ENCODE data around the gene FREM2. TPM values are rescaled to one million over a fixed set of nuclear protein-coding genes. Genes with fewer than 3 reads are reported as not detected.

Gene FREM2
- total RNA-seq, 3 donors from 2014 or later (not counting 1 experiment from before 2014, with no cell fraction given): not detected

- Mint-ChIP-seq H3K4me3 (no peak overlapping the region), H3K9me3 (peaks cover 10 to 12% of the 10 kb centered on the region in 2 donors), H3K27me3 (ENCODE audit: low read depth in 2 of 2) (no peaks in the 10 kb centered on the region), H3K4me1 (no peaks in the 10 kb centered on the region), H3K27ac (no peak overlapping the region), H3K36me3 (no peaks in the 10 kb centered on the region)
- ATAC-seq (no peak), DNase-seq (no peak)
- Histone ChIP-seq H3K4me3 (ENCODE audit: low read length) (no peak overlapping the region), H3K27ac (ENCODE audit: low read length) (no peak overlapping the region), H3K36me3 (ENCODE audit: control insufficient read depth, insufficient read depth, low read length) (no peaks in the 10 kb centered on the region), H3K9me3 (ENCODE audit: control insufficient read depth, insufficient read depth, low read length) (no peaks in the 10 kb centered on the region), H3K4me1 (ENCODE audit: control insufficient read depth, insufficient read depth, low read length) (no peaks in the 10 kb centered on the region), H3K27me3 (ENCODE audit: control insufficient read depth, insufficient read depth, low read length) (no peaks in the 10 kb centered on the region)
- no peak for TF ChIP-seq CTCF (IDR thresholded peaks at IDR 0.05)
- 83% methylated on average over 3 of the region's 6 CpGs for WGBS (ENCODE audit: insufficient coverage)
- intact Hi-C loops (cut with micrococcal nuclease): no loop called here
Measured at GRCh38 chr13:38777347-38778119, 90.7 kb downstream of the FREM2 start.

- Mint-ChIP-seq H3K36me3 (no peaks in the 10 kb centered on the region), H3K27ac (no peak overlapping the region)
Measured at GRCh38 chr13:38781539-38781938, 94.7 kb downstream of the FREM2 start.

GRCh38 chr13:38784036-38784880 lies 97.4 kb downstream of the FREM2 start:
- 91% methylated on average over 14 of the region's 15 CpGs for WGBS (ENCODE audit: insufficient coverage)
- ATAC-seq: no peak
- H3K9me3 ChIP-seq (ENCODE audit: control insufficient read depth, insufficient read depth, low read length): no peaks in the 10 kb centered on the region
- H3K36me3 ChIP-seq (ENCODE audit: control insufficient read depth, insufficient read depth, low read length): no peaks in the 10 kb centered on the region
- Mint-ChIP-seq H3K27me3 (ENCODE audit: low read depth in 2 of 2) (no peaks in the 10 kb centered on the region), H3K27ac (no peak overlapping the region), H3K36me3 (no peaks in the 10 kb centered on the region), H3K4me3 (no peak overlapping the region), H3K4me1 (no peaks in the 10 kb centered on the region), H3K9me3 (peaks cover 10 to 14% of the 10 kb centered on the region in 2 donors)
- DNase-seq: no peak
- no peak overlapping the region for H3K27ac ChIP-seq (ENCODE audit: low read length)
- no peaks in the 10 kb centered on the region for H3K4me1 ChIP-seq (ENCODE audit: control insufficient read depth, insufficient read depth, low read length)
- intact Hi-C loops (cut with micrococcal nuclease): no loop called here
- H3K27me3 ChIP-seq (ENCODE audit: control insufficient read depth, insufficient read depth, low read length): no peaks in the 10 kb centered on the region
- no peak for TF ChIP-seq CTCF (IDR thresholded peaks at IDR 0.05)
- H3K4me3 ChIP-seq (ENCODE audit: low read length): no peak overlapping the region

More at GRCh38 chr13:38781539-38781938, 94.7 kb downstream of the FREM2 start:
- no peaks in the 10 kb centered on the region for H3K27me3 Mint-ChIP-seq (ENCODE audit: low read depth in 2 of 2)
- H3K27me3 ChIP-seq (ENCODE audit: control insufficient read depth, insufficient read depth, low read length): no peaks in the 10 kb centered on the region
- DNase-seq (no peak), ATAC-seq (no peak)
- no peaks in the 10 kb centered on the region for H3K4me1 Mint-ChIP-seq
- no peaks in the 10 kb centered on the region for H3K4me1 ChIP-seq (ENCODE audit: control insufficient read depth, insufficient read depth, low read length)
- H3K4me3 Mint-ChIP-seq: no peak overlapping the region
- H3K9me3 Mint-ChIP-seq: peaks cover 10 to 13% of the 10 kb centered on the region in 2 donors
- WGBS (ENCODE audit: insufficient coverage): 76% methylated on average over 2 of the region's 3 CpGs
- no peak overlapping the region for H3K27ac ChIP-seq (ENCODE audit: low read length)
- intact Hi-C loops (cut with micrococcal nuclease): no loop called here
- no peak for TF ChIP-seq CTCF (IDR thresholded peaks at IDR 0.05)
- no peaks in the 10 kb centered on the region for H3K36me3 ChIP-seq (ENCODE audit: control insufficient read depth, insufficient read depth, low read length)
- H3K9me3 ChIP-seq (ENCODE audit: control insufficient read depth, insufficient read depth, low read length): no peaks in the 10 kb centered on the region
- H3K4me3 ChIP-seq (ENCODE audit: low read length): no peak overlapping the region

Data from natural killer cell (primary cell).